DOHH2 (cell line): ENCODE data around the gene OR4D10.

Experiments used
- H3F3A ChIP-seq: fragments of 200-600 bp; sonication (generic), shearing (Covaris generic); 2 replicates; pipeline ENCODE4 v1.6.0; 2016; ENCODE audit warnings: antibody characterized with exemption, mild to moderate bottlenecking; ENCODE audit not compliant: control insufficient read depth, insufficient read depth
- H3K27ac ChIP-seq: fragments of 200-600 bp; sonication (generic); 2 replicates; pipeline ENCODE4 v1.5.1; 2014; ENCODE audit warnings: low read depth, mild to moderate bottlenecking, low read length, moderate library complexity
- H3K27me3 ChIP-seq: fragments of 200-600 bp; sonication (generic); 2 replicates; pipeline ENCODE4 v1.6.1; 2014; ENCODE audit warnings: mild to moderate bottlenecking, low read length, mixed read lengths; ENCODE audit not compliant: control insufficient read depth
- H3K36me3 ChIP-seq: fragments of 200-600 bp; sonication (generic); 2 replicates; pipeline ENCODE4 v1.6.1; 2014; ENCODE audit warnings: mild to moderate bottlenecking, low read length, moderate library complexity, mixed read lengths; ENCODE audit not compliant: control insufficient read depth
- H3K4me1 ChIP-seq: fragments of 200-600 bp; sonication (generic); 2 replicates; pipeline ENCODE4 v1.6.1; 2014; ENCODE audit warnings: mild to moderate bottlenecking, low read length, mixed read lengths; ENCODE audit not compliant: control insufficient read depth
- H3K4me2 ChIP-seq: fragments of 200-600 bp; sonication (generic); 2 replicates; pipeline ENCODE4 v1.6.0; 2014; ENCODE audit warnings: mild to moderate bottlenecking, low read length, moderate library complexity
- H3K4me3 ChIP-seq: fragments of 200-600 bp; sonication (generic); 2 replicates; pipeline ENCODE4 v1.5.1; 2014; ENCODE audit warnings: mild to moderate bottlenecking, low read length, mixed read lengths
- H3K79me2 ChIP-seq: fragments of 200-600 bp; sonication (generic); 2 replicates; pipeline ENCODE4 v1.6.1; 2014; ENCODE audit warnings: mild to moderate bottlenecking, low read length, mixed read lengths; ENCODE audit not compliant: control insufficient read depth
- H3K9me2 ChIP-seq: fragments of 200-600 bp; sonication (generic); replicated peaks from 2 replicates; pipeline ENCODE4 v1.6.1; 2014; ENCODE audit warnings: mild to moderate bottlenecking, low read length, mixed read lengths; ENCODE audit not compliant: control insufficient read depth
- H3K9me3 ChIP-seq: fragments of 200-600 bp; sonication (generic); 2 replicates; pipeline ENCODE4 v1.6.1; 2014; ENCODE audit warnings: antibody characterized with exemption, low read length, mixed read lengths; ENCODE audit not compliant: control insufficient read depth, insufficient read depth
- H4K20me1 ChIP-seq: fragments of 200-600 bp; sonication (generic); 2 replicates; pipeline ENCODE4 v1.6.0; 2014; ENCODE audit warnings: low read depth, mild to moderate bottlenecking, antibody characterized with exemption, low read length, moderate library complexity; ENCODE audit not compliant: control insufficient read depth, insufficient read depth
- EZH2phosphoT487 ChIP-seq: fragments of 200-600 bp; sonication (generic); IDR thresholded peaks from 2 replicates; pipeline ENCODE4 v1.6.1; 2017; ENCODE audit warnings: borderline replicate concordance, mild to moderate bottlenecking, antibody characterized with exemption, low read length, moderate library complexity, mixed read lengths
- TF ChIP-seq, protein P1 (sequence below): fragments of 200-600 bp; sonication (generic); IDR thresholded peaks from one replicate; pipeline ENCODE4 v1.5.1; 2014; ENCODE audit warnings: antibody characterized with exemption, mild to moderate bottlenecking, low read depth, low read length; ENCODE audit not compliant: poor library complexity, severe bottlenecking

The OR4D10 gene

GRCh38 chr11:59475176-59475575, 2.1 kb downstream of the OR4D10 start:
- no peaks in the 10 kb centered on the region for H3K79me2 ChIP-seq
- H3K27me3 ChIP-seq, result peaks cover 8% of the 10 kb centered on the region; the same call in 1 of the 2 replicates
- no peaks in the 10 kb centered on the region for H3K9me2 ChIP-seq
- H3K4me2 ChIP-seq, result no peak overlapping the region
- no peak overlapping the region for H3K4me3 ChIP-seq
- H3K27ac ChIP-seq, result no peak overlapping the region
- no peak for TF ChIP-seq EZH2phosphoT487
- TF ChIP-seq, protein P1, sequence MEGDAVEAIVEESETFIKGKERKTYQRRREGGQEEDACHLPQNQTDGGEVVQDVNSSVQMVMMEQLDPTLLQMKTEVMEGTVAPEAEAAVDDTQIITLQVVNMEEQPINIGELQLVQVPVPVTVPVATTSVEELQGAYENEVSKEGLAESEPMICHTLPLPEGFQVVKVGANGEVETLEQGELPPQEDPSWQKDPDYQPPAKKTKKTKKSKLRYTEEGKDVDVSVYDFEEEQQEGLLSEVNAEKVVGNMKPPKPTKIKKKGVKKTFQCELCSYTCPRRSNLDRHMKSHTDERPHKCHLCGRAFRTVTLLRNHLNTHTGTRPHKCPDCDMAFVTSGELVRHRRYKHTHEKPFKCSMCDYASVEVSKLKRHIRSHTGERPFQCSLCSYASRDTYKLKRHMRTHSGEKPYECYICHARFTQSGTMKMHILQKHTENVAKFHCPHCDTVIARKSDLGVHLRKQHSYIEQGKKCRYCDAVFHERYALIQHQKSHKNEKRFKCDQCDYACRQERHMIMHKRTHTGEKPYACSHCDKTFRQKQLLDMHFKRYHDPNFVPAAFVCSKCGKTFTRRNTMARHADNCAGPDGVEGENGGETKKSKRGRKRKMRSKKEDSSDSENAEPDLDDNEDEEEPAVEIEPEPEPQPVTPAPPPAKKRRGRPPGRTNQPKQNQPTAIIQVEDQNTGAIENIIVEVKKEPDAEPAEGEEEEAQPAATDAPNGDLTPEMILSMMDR, result no peak
- no peaks in the 10 kb centered on the region for H3K36me3 ChIP-seq
- no peaks in the 10 kb centered on the region for H3F3A ChIP-seq
- H3K4me1 ChIP-seq, result no peaks in the 10 kb centered on the region
- no peaks in the 10 kb centered on the region for H3K9me3 ChIP-seq
- no peaks in the 10 kb centered on the region for H4K20me1 ChIP-seq

- no peaks in the 10 kb centered on the region for H4K20me1 ChIP-seq
- no peaks in the 10 kb centered on the region for H3K9me2 ChIP-seq
- no peak overlapping the region for H3K4me2 ChIP-seq
- no peak for TF ChIP-seq EZH2phosphoT487
- TF ChIP-seq, protein P1, result no peak
- no peaks in the 10 kb centered on the region for H3K79me2 ChIP-seq
- H3K27me3 ChIP-seq, result peaks cover 4% of the 10 kb centered on the region; the same call in 1 of the 2 replicates
- H3F3A ChIP-seq, result no peaks in the 10 kb centered on the region
- H3K4me1 ChIP-seq, result no peaks in the 10 kb centered on the region
- no peak overlapping the region for H3K27ac ChIP-seq
- no peak overlapping the region for H3K4me3 ChIP-seq
- no peaks in the 10 kb centered on the region for H3K9me3 ChIP-seq
- no peaks in the 10 kb centered on the region for H3K36me3 ChIP-seq
Observed at GRCh38 chr11:59479906-59480305, 6.8 kb downstream of the OR4D10 start.

GRCh38 chr11:59480359-59480758, 7.2 kb downstream of the OR4D10 start:
- Histone ChIP-seq H3K79me2 (no peaks in the 10 kb centered on the region), H3K36me3 (no peaks in the 10 kb centered on the region), H3K4me1 (no peaks in the 10 kb centered on the region), H3K4me3 (no peak overlapping the region), H3K9me2 (no peaks in the 10 kb centered on the region), H3K9me3 (no peaks in the 10 kb centered on the region), H3F3A (no peaks in the 10 kb centered on the region), H3K27me3 (peaks cover 4% of the 10 kb centered on the region; the same call in 1 of the 2 replicates), H4K20me1 (no peaks in the 10 kb centered on the region), H3K4me2 (no peak overlapping the region), H3K27ac (no peak overlapping the region)
- TF ChIP-seq, protein P1, result no peak
- no peak for TF ChIP-seq EZH2phosphoT487
